Smooth muscle cell (in vitro differentiated cells): Measurements from ENCODE around the gene HOXA9. TPM values are rescaled to one million over a fixed set of nuclear protein-coding genes. Genes with fewer than 3 reads are reported as not detected.

Experiments
- DNase-seq: peaks from one replicate; lab custom pipeline; 2025; ENCODE audit not compliant: unreplicated experiment; lab: John Stamatoyannopoulos, UW
- H2AFZ ChIP-seq: fragments of 200-600 bp; sonication (generic); 2 replicates; pipeline ENCODE4 v1.6.0; 2016; ENCODE audit warnings: antibody characterized with exemption, low read depth, mild to moderate bottlenecking
- H3F3A ChIP-seq: fragments of 200-600 bp; sonication (generic); 2 replicates; pipeline ENCODE4 v1.6.0; 2017; ENCODE audit warnings: antibody characterized with exemption, low read depth
- H3K27ac ChIP-seq: fragments of 200-600 bp; sonication (generic); 2 replicates; pipeline ENCODE4 v1.5.1; 2016; ENCODE audit warnings: low read depth, mild to moderate bottlenecking
- H3K27me3 ChIP-seq: fragments of 200-600 bp; sonication (generic); 2 replicates; pipeline ENCODE4 v1.6.1; 2016; ENCODE audit warnings: low read depth, mild to moderate bottlenecking
- H3K36me3 ChIP-seq: fragments of 200-600 bp; sonication (generic); 2 replicates; pipeline ENCODE4 v1.5.1; 2016; ENCODE audit warnings: low read depth
- H3K4me1 ChIP-seq: fragments of 200-600 bp; sonication (generic); 2 replicates; pipeline ENCODE4 v1.5.1; 2016; ENCODE audit warnings: low read depth
- H3K4me2 ChIP-seq: fragments of 200-600 bp; sonication (generic); 2 replicates; pipeline ENCODE4 v1.6.0; 2016; ENCODE audit warnings: mild to moderate bottlenecking
- H3K4me3 ChIP-seq: fragments of 200-600 bp; sonication (generic); 2 replicates; pipeline ENCODE4 v1.5.1; 2016; ENCODE audit warnings: mild to moderate bottlenecking
- H3K79me2 ChIP-seq: fragments of 200-600 bp; sonication (generic); 2 replicates; pipeline ENCODE4 v1.6.0; 2016; ENCODE audit warnings: low read depth, mild to moderate bottlenecking
- H3K9ac ChIP-seq: fragments of 200-600 bp; sonication (generic); 2 replicates; pipeline ENCODE4 v1.6.0; 2016; ENCODE audit warnings: low read depth
- H3K9me3 ChIP-seq: fragments of 200-600 bp; sonication (generic); replicated peaks from 2 replicates; pipeline ENCODE4 v1.5.1; 2016; ENCODE audit warnings: low read depth
- H4K20me1 ChIP-seq: fragments of 200-600 bp; sonication (generic); 2 replicates; pipeline ENCODE4 v1.6.0; 2016; ENCODE audit warnings: low read depth
- CTCF ChIP-seq: fragments of 200-600 bp; sonication (generic); IDR thresholded peaks from 2 replicates; pipeline ENCODE4 v1.5.1; 2017; ENCODE audit warnings: borderline replicate concordance, mild to moderate bottlenecking, antibody characterized with exemption; ENCODE audit not compliant: insufficient read depth, poor library complexity, severe bottlenecking
- WGBS: methylation state at CpG from one replicate; pipeline ENCODE4 v1.1.7; 2016; ENCODE audit warnings: low lambda C conversion rate; 5-methylcytosine and 5-hydroxymethylcytosine counted together
- polyA plus RNA-seq: library from polyadenylated mRNA; unstranded; fragments of >200 nt; fragmentation: Nextera tagmentation; extraction: Ambion mirVana; gene quantifications from 2 replicates; pipeline ENCODE4 v1.2.1, GENCODE V29; 2016
- total RNA-seq: library from RNA; depleted of rRNA; stranded (reverse); fragments of >200 nt; gene quantifications from 2 replicates; pipeline ENCODE4 v1.2.3, GENCODE V29; 2014

The HOXA9 gene
- total and polyA plus RNA-seq, 2 experiments from 2014 or later, result 12.6 to 35.8 TPM

- no peaks in the 10 kb centered on the region for H3K4me1 ChIP-seq
- H3K9ac ChIP-seq, result no peak within 1 kb of the TSS
- peaks cover 42% of the 10 kb centered on the region for H4K20me1 ChIP-seq
- peak within 1 kb of the TSS; percentile 23 for H2AFZ ChIP-seq
- peaks cover 87% of the 10 kb centered on the region for H3K79me2 ChIP-seq
- peak within 1 kb of the TSS; percentile 52 for H3K27ac ChIP-seq
- H3K36me3 ChIP-seq, result no peaks in the 10 kb centered on the region
- H3K27me3 ChIP-seq, result peaks cover 12% of the 10 kb centered on the region
- WGBS, result under 1% methylated on average over 53 of the region's 99 CpGs
- H3K4me2 ChIP-seq, result peak within 1 kb of the TSS; percentile 89
- peaks cover 13% of the 10 kb centered on the region for H3F3A ChIP-seq
- H3K4me3 ChIP-seq, result peak within 1 kb of the TSS; percentile 67
- DNase-seq, result no peak
- TF ChIP-seq CTCF, result no peak
- no peaks in the 10 kb centered on the region for H3K9me3 ChIP-seq
Measured at GRCh38 chr7:27199849-27200760, 34.8 kb upstream of the HOXA9 start, which contains the start of gene HOXA13. Gene HOXA13 (minus strand): TSS chr7:27200091. CDS start chr7:27200077, 14 bp downstream.

GRCh38 chr7:27198871-27199801 lies 33.8 kb upstream of the HOXA9 start:
- peak overlapping the region; percentile 52 for H3K9ac ChIP-seq
- no peak overlapping the region for H2AFZ ChIP-seq
- under 1% methylated on average over 88 of the region's 93 CpGs for WGBS
- no peaks in the 10 kb centered on the region for H3K9me3 ChIP-seq
- no peak for DNase-seq
- H4K20me1 ChIP-seq, result peaks cover 45% of the 10 kb centered on the region
- H3K27ac ChIP-seq, result no peak overlapping the region
- no peaks in the 10 kb centered on the region for H3K4me1 ChIP-seq
- H3K79me2 ChIP-seq, result peaks cover 87% of the 10 kb centered on the region
- peak overlapping the region; percentile 89 for H3K4me2 ChIP-seq
- TF ChIP-seq CTCF, result no peak
- peaks cover 6% of the 10 kb centered on the region for H3K27me3 ChIP-seq
- H3F3A ChIP-seq, result peaks cover 13% of the 10 kb centered on the region
- no peaks in the 10 kb centered on the region for H3K36me3 ChIP-seq
- H3K4me3 ChIP-seq, result peak overlapping the region; percentile 67

DNA sequence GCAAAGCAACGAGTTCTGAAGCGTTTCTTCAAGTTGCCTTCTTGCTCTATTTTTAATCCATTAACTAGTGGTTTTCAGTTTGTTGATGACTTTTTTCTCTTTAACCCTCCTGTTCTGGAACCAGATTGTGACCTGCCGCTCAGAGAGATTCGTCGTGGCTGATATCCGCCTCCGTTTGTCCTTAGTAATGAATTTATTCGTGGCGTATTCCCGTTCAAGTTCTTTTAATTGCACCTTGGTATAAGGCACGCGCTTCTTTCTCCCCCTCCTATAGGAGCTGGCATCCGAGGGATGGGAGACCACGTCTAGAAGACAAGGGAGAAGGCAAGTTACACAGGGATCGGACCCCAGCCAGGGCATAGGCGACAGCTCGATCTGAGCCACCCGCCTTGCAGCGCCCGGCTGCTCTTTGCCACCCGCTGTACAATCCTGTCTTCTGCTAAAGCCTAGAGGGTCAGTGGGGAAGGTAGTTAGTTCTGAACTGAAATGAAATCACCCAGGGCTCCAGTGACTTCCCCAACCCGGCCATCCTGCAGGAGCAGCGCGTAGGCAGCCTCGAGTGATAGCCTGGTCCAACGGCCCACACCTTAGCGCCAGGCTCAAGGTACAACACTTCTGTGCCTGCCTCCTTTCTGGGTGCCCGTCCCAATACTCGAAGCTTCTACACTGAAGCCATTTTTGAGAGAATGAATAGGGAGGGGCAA lies 33.0 kb upstream of the HOXA9 start:
- H3K9ac ChIP-seq, result peak overlapping the region; percentile 52
- H3K4me1 ChIP-seq, result no peaks in the 10 kb centered on the region
- 6% methylated on average over 29 of the region's 29 CpGs for WGBS
- DNase-seq, result no peak
- H3K4me3 ChIP-seq, result peak overlapping the region; percentile 67
- no peak for TF ChIP-seq CTCF
- H4K20me1 ChIP-seq, result peaks cover 45% of the 10 kb centered on the region
- peak overlapping the region; percentile 89 for H3K4me2 ChIP-seq
- no peaks in the 10 kb centered on the region for H3K9me3 ChIP-seq
- H3K79me2 ChIP-seq, result peaks cover 87% of the 10 kb centered on the region
- no peak overlapping the region for H2AFZ ChIP-seq
- H3K27ac ChIP-seq, result no peak overlapping the region
- peaks cover 13% of the 10 kb centered on the region for H3F3A ChIP-seq
- H3K27me3 ChIP-seq, result no peaks in the 10 kb centered on the region
- no peaks in the 10 kb centered on the region for H3K36me3 ChIP-seq
